Keratinocyte (primary cell): ENCODE data around the gene SRD5A1. TPM values are rescaled to one million over a fixed set of nuclear protein-coding genes. Genes with fewer than 3 reads are reported as not detected.

Experiments
- DNase-seq: peaks from one replicate; pipeline ENCODE4 v3.0.0-alpha.2; 2011; ENCODE audit warnings: low read depth, missing footprints, low spot score
- FAIRE-seq: peaks from 2 replicates; lab custom pipeline; 2011; peaks lifted over from hg19 to GRCh38; lab: Jason Lieb, UNC
- H2AFZ ChIP-seq: 2 replicates; pipeline ENCODE4 v1.6.0; 2012; ENCODE audit warnings: low read length, control low read depth, inconsistent platforms; ENCODE audit not compliant: control insufficient read depth
- H3K27ac ChIP-seq: 2 replicates; pipeline ENCODE4 v1.5.1; 2011; ENCODE audit warnings: low read length; ENCODE audit not compliant: control insufficient read depth, insufficient read depth
- H3K27me3 ChIP-seq: 3 replicates; pipeline ENCODE4 v1.6.0; 2011; ENCODE audit warnings: low read length; ENCODE audit not compliant: control insufficient read depth, insufficient read depth; ENCODE audit errors: extremely low read depth
- H3K36me3 ChIP-seq, 2 experiments: 2 replicates in 1 of 2; 3 replicates in 1 of 2; pipeline ENCODE4 v1.5.1; 2011; ENCODE audit warnings: low read length in 2 of 2, mild to moderate bottlenecking in 1 of 2; ENCODE audit not compliant: control insufficient read depth in 2 of 2, insufficient read depth in 2 of 2; ENCODE audit errors: extremely low read depth in 1 of 2
- H3K4me1 ChIP-seq: 3 replicates; pipeline ENCODE4 v1.5.1; 2011; ENCODE audit warnings: low read length; ENCODE audit not compliant: control insufficient read depth, insufficient read depth; ENCODE audit errors: extremely low read depth
- H3K4me2 ChIP-seq: 3 replicates; pipeline ENCODE4 v1.6.0; 2011; ENCODE audit warnings: low read depth, low read length; ENCODE audit not compliant: control insufficient read depth, insufficient read depth; ENCODE audit errors: extremely low read depth
- H3K4me3 ChIP-seq, 3 experiments: fragments of 200-600 bp in 1 of 3; sonication (generic) in 1 of 3; 2 replicates in 2 of 3; 3 replicates in 1 of 3; pipeline ENCODE4 v1.5.1; 2011 to 2016; ENCODE audit warnings: low read length in 3 of 3, mild to moderate bottlenecking in 3 of 3, control low read depth in 2 of 3, inconsistent platforms in 1 of 3, low read depth in 1 of 3, mixed read lengths in 1 of 3, mixed run types in 1 of 3, moderate library complexity in 1 of 3; ENCODE audit not compliant: control insufficient read depth in 2 of 3, insufficient read depth in 2 of 3; ENCODE audit errors: extremely low read depth in 1 of 3
- H3K79me2 ChIP-seq: 2 replicates; pipeline ENCODE4 v1.6.0; 2012; ENCODE audit warnings: low read length; ENCODE audit not compliant: control insufficient read depth, insufficient read depth
- H3K9ac ChIP-seq: 3 replicates; pipeline ENCODE4 v1.6.0; 2011; ENCODE audit warnings: low read length; ENCODE audit not compliant: control insufficient read depth, insufficient read depth; ENCODE audit errors: extremely low read depth
- H3K9me1 ChIP-seq: 3 replicates; pipeline ENCODE4 v1.6.0; 2011; ENCODE audit warnings: low read length; ENCODE audit not compliant: control insufficient read depth, insufficient read depth; ENCODE audit errors: extremely low read depth
- H3K9me3 ChIP-seq: 2 replicates; pipeline ENCODE4 v1.5.1; 2012; ENCODE audit warnings: low read depth, low read length; ENCODE audit not compliant: control insufficient read depth
- H4K20me1 ChIP-seq: 3 replicates; pipeline ENCODE4 v1.6.0; 2011; ENCODE audit warnings: low read length; ENCODE audit not compliant: control insufficient read depth, insufficient read depth; ENCODE audit errors: extremely low read depth
- CTCF ChIP-seq, 3 experiments: IDR thresholded peaks in 1 of 3; conservative IDR thresholded peaks in 1 of 3; optimal IDR thresholded peaks in 1 of 3; 2 replicates in 2 of 3; 3 replicates in 1 of 3; pipeline versions ENCODE3 to v1.5.1; 2011; ENCODE audit warnings: low read length in 3 of 3, mild to moderate bottlenecking in 3 of 3, moderate library complexity in 2 of 3, control low read depth in 1 of 3, inconsistent platforms in 1 of 3; ENCODE audit not compliant: insufficient read depth in 2 of 3; ENCODE audit errors: extremely low read depth in 1 of 3
- EZH2 ChIP-seq: IDR thresholded peaks from one replicate; pipeline ENCODE4 v1.6.1; 2012; ENCODE audit warnings: inconsistent platforms, mild to moderate bottlenecking, low read length, moderate library complexity
- dilution Hi-C: fragments of 300-500 bp; cut with MboI; formaldehyde crosslinking; loops from one replicate; pipeline ENCODE4 v1.7.0; 2020; ENCODE audit warnings: low sequenced_read_pairs; ENCODE audit not compliant: extremely low pct_ligation_motif_present
- polyA plus RNA-seq, 5 experiments: library from polyadenylated mRNA; depleted of rRNA in 3 of 5; stranded (reverse) in 3 of 5; stranded (forward) in 1 of 5; unstranded in 1 of 5; fragments of >200 nt; gene quantifications; 1 replicate in 1 of 5; 2 replicates in 3 of 5; 3 replicates in 1 of 5; pipeline versions ENCODE4 v1.2.1 to v1.2.3, GENCODE V29; 2011 to 2012; ENCODE audit warnings: missing spikeins in 2 of 5, low read depth in 1 of 5, low replicate concordance in 1 of 5

SRD5A1 gene
- polyA plus RNA-seq, 1 donor (not counting 4 experiments of a cell fraction or from before 2014, with no cell fraction given), result 35.4 TPM

- peaks cover 3% of the 10 kb centered on the region for H3K9me1 ChIP-seq
- peaks cover 2 to 13% of the 10 kb centered on the region in 2 experiments for H3K36me3 ChIP-seq
- H3K79me2 ChIP-seq, result peaks cover 45% of the 10 kb centered on the region
- H3K27me3 ChIP-seq, result no peaks in the 10 kb centered on the region
- dilution Hi-C loops, result no loop called here
- H4K20me1 ChIP-seq, result peaks cover 28% of the 10 kb centered on the region
- DNase-seq (no peak), FAIRE-seq (no peak)
- H3K4me3 ChIP-seq, result peak within 1 kb of the TSS; percentile 63 to 82 (median 79)
- no peaks in the 10 kb centered on the region for H3K9me3 ChIP-seq
- H2AFZ ChIP-seq, result peak within 1 kb of the TSS; percentile 90
- H3K4me2 ChIP-seq, result peak within 1 kb of the TSS; percentile 93
- peak within 1 kb of the TSS; percentile 85 for H3K27ac ChIP-seq
- H3K9ac ChIP-seq, result peak within 1 kb of the TSS; percentile 89
- no peak for TF ChIP-seq EZH2
- TF ChIP-seq CTCF (optimal IDR thresholded peaks at IDR 0.05 in 1 of 3, IDR thresholded peaks at IDR 0.05 in 1 of 3, conservative IDR thresholded peaks at IDR 0.05 in 1 of 3; ENCODE audit: extremely low read depth in 1 of 3, insufficient read depth in 2 of 3, low read length in 3 of 3), result no peak
- H3K4me1 ChIP-seq, result peaks cover 17% of the 10 kb centered on the region
These were observed 80.3 kb downstream of the SRD5A1 start, which contains the start of gene TENT4A for GRCh38 chr5:6713274-6714225. TSS of gene TENT4A (plus strand) at chr5:6713432. CDS start at chr5:6713984, 552 bp downstream.

- Histone ChIP-seq H3K27ac (no peak overlapping the region), H2AFZ (no peak overlapping the region), H3K9ac (peak overlapping the region; percentile 65), H3K27me3 (no peaks in the 10 kb centered on the region), H3K9me3 (no peaks in the 10 kb centered on the region), H3K4me3 (peak overlapping the region; percentile 54 to 71 (median 66)), H3K9me1 (peaks cover 3% of the 10 kb centered on the region), H3K79me2 (peaks cover 54% of the 10 kb centered on the region), H3K4me2 (peak overlapping the region; percentile 86), H3K4me1 (peaks cover 17% of the 10 kb centered on the region), H4K20me1 (peaks cover 28% of the 10 kb centered on the region), H3K36me3 (peaks cover 3 to 13% of the 10 kb centered on the region in 2 experiments)
- TF ChIP-seq CTCF (optimal IDR thresholded peaks at IDR 0.05 in 1 of 3, IDR thresholded peaks at IDR 0.05 in 1 of 3, conservative IDR thresholded peaks at IDR 0.05 in 1 of 3; ENCODE audit: extremely low read depth in 1 of 3, insufficient read depth in 2 of 3, low read length in 3 of 3), result no peak
- TF ChIP-seq EZH2, result no peak
- DNase-seq (no peak), FAIRE-seq (no peak)
- dilution Hi-C loops, result no loop called here
These were observed 81.2 kb downstream of the SRD5A1 start for GRCh38 chr5:6714226-6715041.
